GM23338 (cell line): ENCODE measurements around the gene DENND1B. TPM values are rescaled to one million over a fixed set of nuclear protein-coding genes. Genes with fewer than 3 reads are reported as not detected.

Source experiments
- CTCF ChIP-seq, 2 experiments: fragments of 200-600 bp in 1 of 2; sonication (generic) in 1 of 2; conservative IDR thresholded peaks; 2 replicates each; pipeline versions ENCODE4 v1.5.1 to v1.6.1; 2016 to 2017; ENCODE audit warnings: antibody characterized with exemption in 2 of 2, low read depth in 2 of 2, mild to moderate bottlenecking in 2 of 2, moderate library complexity in 1 of 2
- EZH2phosphoT487 ChIP-seq: fragments of 200-600 bp; sonication (generic); IDR thresholded peaks from one replicate; pipeline ENCODE4 v1.8.1; 2018; ENCODE audit warnings: antibody characterized with exemption; ENCODE audit not compliant: unreplicated experiment
- NANOG ChIP-seq: IDR thresholded peaks from 2 replicates; pipeline ENCODE4 v1.6.1; 2016; ENCODE audit warnings: antibody characterized with exemption, borderline replicate concordance
- POLR2AphosphoS5 ChIP-seq: IDR thresholded peaks from 2 replicates; pipeline ENCODE4 v1.6.1; 2016; ENCODE audit warnings: antibody characterized with exemption, low read depth
- REST ChIP-seq: IDR thresholded peaks from one replicate; pipeline ENCODE4 v1.6.1; 2018; ENCODE audit warnings: antibody characterized with exemption; ENCODE audit not compliant: unreplicated experiment
- STAT1 ChIP-seq: IDR thresholded peaks from one replicate; pipeline ENCODE4 v1.6.1; 2016; ENCODE audit warnings: antibody characterized with exemption; ENCODE audit not compliant: unreplicated experiment
- ZNF114 ChIP-seq: fragments of 250-450 bp; sonication (Bioruptor Pico); IDR thresholded peaks from 2 replicates; pipeline ENCODE4 v1.5.0; 2020; ENCODE audit warnings: mild to moderate bottlenecking, moderate library complexity
- polyA plus RNA-seq: library from polyadenylated mRNA; unstranded; fragments of >200 nt; fragmentation: Nextera tagmentation; extraction: Ambion mirVana; gene quantifications from 2 replicates; pipeline ENCODE4 v1.2.1, GENCODE V29; 2016
- total RNA-seq: library from RNA; depleted of rRNA; stranded (reverse); fragments of >200 nt; shearing (Covaris generic); gene quantifications from 2 replicates; pipeline ENCODE4 v1.2.3, GENCODE V29; 2014
- TF ChIP-seq, protein P1 (sequence below): fragments of 250-450 bp; sonication (Bioruptor Pico); IDR thresholded peaks from 2 replicates; pipeline ENCODE4 v1.5.0; 2020; ENCODE audit warnings: mild to moderate bottlenecking, moderate library complexity

DENND1B gene
- total and polyA plus RNA-seq, 2 experiments from 2014 or later, result 4.3 to 5.2 TPM

DNA sequence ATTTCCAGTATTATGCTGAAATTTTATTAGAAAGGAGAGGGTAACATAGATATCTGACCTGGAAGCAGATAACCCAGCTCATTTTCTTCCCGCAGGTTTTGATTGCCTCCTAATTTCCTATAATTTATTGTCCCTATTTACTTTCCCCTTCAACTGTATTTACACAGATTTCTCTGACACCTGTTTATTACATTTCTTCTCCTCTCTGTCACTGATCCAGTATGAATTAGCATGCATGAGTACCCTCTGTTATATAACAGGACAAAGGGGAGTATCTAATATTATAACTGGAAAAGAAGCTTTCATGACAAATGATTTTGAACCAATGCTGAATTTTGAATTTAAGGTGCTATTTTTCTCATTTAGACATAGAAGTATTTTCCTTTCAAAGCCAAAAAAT is 37.4 kb downstream of the DENND1B start (continued):
- TF ChIP-seq, protein P1, sequence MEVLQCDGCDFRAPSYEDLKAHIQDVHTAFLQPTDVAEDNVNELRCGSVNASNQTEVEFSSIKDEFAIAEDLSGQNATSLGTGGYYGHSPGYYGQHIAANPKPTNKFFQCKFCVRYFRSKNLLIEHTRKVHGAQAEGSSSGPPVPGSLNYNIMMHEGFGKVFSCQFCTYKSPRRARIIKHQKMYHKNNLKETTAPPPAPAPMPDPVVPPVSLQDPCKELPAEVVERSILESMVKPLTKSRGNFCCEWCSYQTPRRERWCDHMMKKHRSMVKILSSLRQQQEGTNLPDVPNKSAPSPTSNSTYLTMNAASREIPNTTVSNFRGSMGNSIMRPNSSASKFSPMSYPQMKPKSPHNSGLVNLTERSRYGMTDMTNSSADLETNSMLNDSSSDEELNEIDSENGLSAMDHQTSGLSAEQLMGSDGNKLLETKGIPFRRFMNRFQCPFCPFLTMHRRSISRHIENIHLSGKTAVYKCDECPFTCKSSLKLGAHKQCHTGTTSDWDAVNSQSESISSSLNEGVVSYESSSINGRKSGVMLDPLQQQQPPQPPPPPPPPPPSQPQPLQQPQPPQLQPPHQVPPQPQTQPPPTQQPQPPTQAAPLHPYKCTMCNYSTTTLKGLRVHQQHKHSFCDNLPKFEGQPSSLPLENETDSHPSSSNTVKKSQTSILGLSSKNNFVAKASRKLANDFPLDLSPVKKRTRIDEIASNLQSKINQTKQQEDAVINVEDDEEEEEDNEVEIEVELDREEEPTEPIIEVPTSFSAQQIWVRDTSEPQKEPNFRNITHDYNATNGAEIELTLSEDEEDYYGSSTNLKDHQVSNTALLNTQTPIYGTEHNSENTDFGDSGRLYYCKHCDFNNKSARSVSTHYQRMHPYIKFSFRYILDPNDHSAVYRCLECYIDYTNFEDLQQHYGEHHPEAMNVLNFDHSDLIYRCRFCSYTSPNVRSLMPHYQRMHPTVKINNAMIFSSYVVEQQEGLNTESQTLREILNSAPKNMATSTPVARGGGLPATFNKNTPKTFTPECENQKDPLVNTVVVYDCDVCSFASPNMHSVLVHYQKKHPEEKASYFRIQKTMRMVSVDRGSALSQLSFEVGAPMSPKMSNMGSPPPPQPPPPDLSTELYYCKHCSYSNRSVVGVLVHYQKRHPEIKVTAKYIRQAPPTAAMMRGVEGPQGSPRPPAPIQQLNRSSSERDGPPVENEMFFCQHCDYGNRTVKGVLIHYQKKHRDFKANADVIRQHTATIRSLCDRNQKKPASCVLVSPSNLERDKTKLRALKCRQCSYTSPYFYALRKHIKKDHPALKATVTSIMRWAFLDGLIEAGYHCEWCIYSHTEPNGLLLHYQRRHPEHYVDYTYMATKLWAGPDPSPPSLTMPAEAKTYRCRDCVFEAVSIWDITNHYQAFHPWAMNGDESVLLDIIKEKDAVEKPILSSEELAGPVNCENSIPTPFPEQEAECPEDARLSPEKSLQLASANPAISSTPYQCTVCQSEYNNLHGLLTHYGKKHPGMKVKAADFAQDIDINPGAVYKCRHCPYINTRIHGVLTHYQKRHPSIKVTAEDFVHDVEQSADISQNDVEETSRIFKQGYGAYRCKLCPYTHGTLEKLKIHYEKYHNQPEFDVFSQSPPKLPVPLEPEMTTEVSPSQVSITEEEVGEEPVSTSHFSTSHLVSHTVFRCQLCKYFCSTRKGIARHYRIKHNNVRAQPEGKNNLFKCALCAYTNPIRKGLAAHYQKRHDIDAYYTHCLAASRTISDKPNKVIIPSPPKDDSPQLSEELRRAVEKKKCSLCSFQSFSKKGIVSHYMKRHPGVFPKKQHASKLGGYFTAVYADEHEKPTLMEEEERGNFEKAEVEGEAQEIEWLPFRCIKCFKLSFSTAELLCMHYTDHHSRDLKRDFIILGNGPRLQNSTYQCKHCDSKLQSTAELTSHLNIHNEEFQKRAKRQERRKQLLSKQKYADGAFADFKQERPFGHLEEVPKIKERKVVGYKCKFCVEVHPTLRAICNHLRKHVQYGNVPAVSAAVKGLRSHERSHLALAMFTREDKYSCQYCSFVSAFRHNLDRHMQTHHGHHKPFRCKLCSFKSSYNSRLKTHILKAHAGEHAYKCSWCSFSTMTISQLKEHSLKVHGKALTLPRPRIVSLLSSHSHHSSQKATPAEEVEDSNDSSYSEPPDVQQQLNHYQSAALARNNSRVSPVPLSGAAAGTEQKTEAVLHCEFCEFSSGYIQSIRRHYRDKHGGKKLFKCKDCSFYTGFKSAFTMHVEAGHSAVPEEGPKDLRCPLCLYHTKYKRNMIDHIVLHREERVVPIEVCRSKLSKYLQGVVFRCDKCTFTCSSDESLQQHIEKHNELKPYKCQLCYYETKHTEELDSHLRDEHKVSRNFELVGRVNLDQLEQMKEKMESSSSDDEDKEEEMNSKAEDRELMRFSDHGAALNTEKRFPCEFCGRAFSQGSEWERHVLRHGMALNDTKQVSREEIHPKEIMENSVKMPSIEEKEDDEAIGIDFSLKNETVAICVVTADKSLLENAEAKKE (CRISPR knock-in tag), result no peak
- no peak for TF ChIP-seq CTCF (conservative IDR thresholded peaks at IDR 0.05; ENCODE audit: low read depth in 2 of 2)
- TF ChIP-seq ZNF114 (CRISPR knock-in tag), result no peak
- TF ChIP-seq POLR2AphosphoS5, result no peak
- TF ChIP-seq STAT1, result no peak
- TF ChIP-seq REST, result no peak
- no peak for TF ChIP-seq EZH2phosphoT487
- no peak for TF ChIP-seq NANOG
